GM21381 (cell line): ENCODE results near the gene NLRC5.
"Not testable (repeated sequence)": the region's sequence is repeated elsewhere in the genome, so short reads cannot be mapped to it uniquely, and the experiment has no call there.

ENCODE experiments used
- ATAC-seq: cut with Tn5 transposase; IDR thresholded peaks from one replicate; pipeline ENCODE4 v1.9.1; 2021; ENCODE audit warnings: mild to moderate bottlenecking, moderate library complexity; ENCODE audit not compliant: unreplicated experiment

NLRC5 gene

GRCh38 chr16:57069053-57069452 lies 79.7 kb downstream of the NLRC5 start:
- no peak for ATAC-seq

- no peak for ATAC-seq
Measured at GRCh38 chr16:57069635-57070370, 80.4 kb downstream of the NLRC5 start.

GRCh38 chr16:57070424-57070823 lies 81.1 kb downstream of the NLRC5 start:
- no peak for ATAC-seq

- ATAC-seq, result not testable (repeated sequence)
Measured at GRCh38 chr16:57071081-57071732, 81.8 kb downstream of the NLRC5 start.

GRCh38 chr16:57071831-57072582 lies 82.7 kb downstream of the NLRC5 start:
- ATAC-seq, result no peak

- no peak for ATAC-seq
Measured at GRCh38 chr16:57072616-57073275, 83.4 kb downstream of the NLRC5 start.

GRCh38 chr16:57077714-57078113 lies 88.4 kb downstream of the NLRC5 start:
- ATAC-seq, result no peak

- ATAC-seq, result no peak
Measured at GRCh38 chr16:57081744-57082143, 92.4 kb downstream of the NLRC5 start.

GRCh38 chr16:57082664-57083063 lies 93.3 kb downstream of the NLRC5 start:
- no peak for ATAC-seq

- ATAC-seq, result no peak
Measured at GRCh38 chr16:57083485-57084126, 94.2 kb downstream of the NLRC5 start.

GRCh38 chr16:57084257-57084770 lies 95.0 kb downstream of the NLRC5 start:
- ATAC-seq, result no peak

GRCh38 chr16:57084996-57085395 lies 95.6 kb downstream of the NLRC5 start:
- no peak for ATAC-seq

GRCh38 chr16:57087003-57087402 lies 97.6 kb downstream of the NLRC5 start:
- ATAC-seq, result no peak

- no peak for ATAC-seq
Measured at GRCh38 chr16:57089406-57089805, 100.0 kb downstream of the NLRC5 start.

GRCh38 chr16:57091200-57091974 lies 102.0 kb downstream of the NLRC5 start:
- no peak for ATAC-seq

- no peak for ATAC-seq
Measured at GRCh38 chr16:57091975-57092785, 102.8 kb downstream of the NLRC5 start, which contains the start of gene CPNE2. TSS of gene CPNE2 (plus strand) at chr16:57092583. CDS start at chr16:57110743, 18,160 bp downstream.

- ATAC-seq, result no peak
Measured at GRCh38 chr16:57092786-57093411, 103.5 kb downstream of the NLRC5 start.
